Mesothelial cell of epicardium (in vitro differentiated cells): ENCODE data around the gene SLC25A19. TPM values are rescaled to one million over a fixed set of nuclear protein-coding genes. Genes with fewer than 3 reads are reported as not detected.

ENCODE experiments used
- DNase-seq, 2 experiments: peaks; one replicate each; pipeline ENCODE4 v3.0.0; 2021; ENCODE audit warnings: low spot score in 2 of 2; ENCODE audit not compliant: unreplicated experiment in 2 of 2
- H3K27ac Mint-ChIP-seq: 2 replicates; pipeline ENCODE4 v1.8.0; 2021; ENCODE audit warnings: mixed read lengths
- H3K27me3 Mint-ChIP-seq: 2 replicates; pipeline ENCODE4 v1.8.0; 2021; ENCODE audit warnings: low read depth, mixed read lengths
- H3K36me3 Mint-ChIP-seq: 2 replicates; pipeline ENCODE4 v1.8.0; 2021; ENCODE audit warnings: mixed read lengths
- H3K4me1 Mint-ChIP-seq: 2 replicates; pipeline ENCODE4 v1.8.0; 2021; ENCODE audit warnings: mixed read lengths
- H3K4me3 Mint-ChIP-seq: 2 replicates; pipeline ENCODE4 v1.8.0; 2021; ENCODE audit warnings: mild to moderate bottlenecking, moderate library complexity, mixed read lengths
- H3K9me3 Mint-ChIP-seq: 2 replicates; pipeline ENCODE4 v1.8.0; 2021; ENCODE audit warnings: mixed read lengths
- total RNA-seq: library from RNA; stranded (reverse); gene quantifications from 3 replicates; pipeline ENCODE4 v1.2.1, GENCODE V29; 2021
- TF ChIP-seq, protein P1 (sequence below): fragments of 200-600 bp; sonication (generic); IDR thresholded peaks from one replicate; pipeline ENCODE4 v1.5.0; 2021; ENCODE audit warnings: antibody characterized with exemption; ENCODE audit not compliant: unreplicated experiment

The SLC25A19 gene
- total RNA-seq, 1 donor from 2014 or later: 10.3 TPM

DNA sequence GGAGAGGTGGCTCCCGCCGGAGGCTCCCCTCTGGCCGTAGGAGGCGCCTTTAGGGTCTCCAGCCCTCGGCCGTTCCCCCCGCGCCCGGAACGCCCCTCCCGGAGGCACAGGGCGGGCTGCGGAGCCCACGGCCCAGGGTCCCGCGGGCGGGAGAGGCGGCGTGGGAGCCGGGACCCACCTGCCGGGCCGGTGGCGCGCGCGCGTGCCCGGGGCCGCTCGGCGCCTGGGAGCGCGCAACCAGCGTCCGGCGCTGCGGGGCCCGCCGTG lies 18.3 kb downstream of the SLC25A19 start, which contains the start of gene MIF4GD:
TSS of gene MIF4GD (minus strand) at position 266 of the 267 bp plus-strand sequence. CDS start 1,036 bp downstream, outside the sequence.
- H3K27ac Mint-ChIP-seq: peak within 1 kb of the TSS; percentile 96

DNA sequence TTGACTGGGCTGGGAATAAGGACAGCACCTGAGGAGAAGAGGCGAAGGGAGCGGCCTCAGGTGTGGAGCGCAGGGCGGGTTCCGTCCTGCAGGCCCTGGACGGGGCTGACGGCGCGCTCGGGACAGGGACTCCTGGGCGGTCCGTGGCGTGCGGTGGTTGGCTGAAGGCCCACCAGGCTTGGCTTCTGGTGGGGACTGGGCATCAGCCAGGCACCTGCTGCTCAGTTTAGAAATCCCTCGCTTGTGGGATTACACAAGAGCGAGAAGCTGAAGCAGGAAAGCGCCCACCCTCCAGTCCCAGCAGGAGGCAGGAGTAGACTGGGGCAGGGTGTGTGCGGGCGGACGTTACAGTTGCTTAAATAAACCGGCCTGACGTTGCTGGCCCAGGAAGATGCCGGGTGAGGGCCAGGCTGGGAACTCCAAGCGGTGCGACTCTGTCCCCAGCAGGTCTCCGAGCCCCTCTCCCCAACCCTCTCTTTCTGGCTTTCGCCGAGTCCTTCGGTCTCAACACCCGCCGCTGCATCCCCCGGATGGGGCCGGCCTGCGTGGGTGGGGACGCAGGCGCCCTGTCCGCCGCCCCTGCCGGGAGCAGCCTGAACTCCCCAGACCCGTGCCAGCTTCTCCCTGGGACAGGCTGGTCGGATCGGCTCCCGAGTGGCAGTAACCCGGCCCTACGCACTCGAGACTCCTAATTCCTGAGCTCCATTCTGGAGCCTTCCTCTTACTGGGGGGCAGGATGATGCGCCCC lies 18.8 kb downstream of the SLC25A19 start:
- Mint-ChIP-seq H3K27me3 (no peaks in the 10 kb centered on the region), H3K4me3 (peak overlapping the region; percentile 78), H3K4me1 (peaks cover 17% of the 10 kb centered on the region), H3K36me3 (peaks cover 3% of the 10 kb centered on the region), H3K27ac (peak overlapping the region; percentile 96), H3K9me3 (no peaks in the 10 kb centered on the region)
- TF ChIP-seq, protein P1, sequence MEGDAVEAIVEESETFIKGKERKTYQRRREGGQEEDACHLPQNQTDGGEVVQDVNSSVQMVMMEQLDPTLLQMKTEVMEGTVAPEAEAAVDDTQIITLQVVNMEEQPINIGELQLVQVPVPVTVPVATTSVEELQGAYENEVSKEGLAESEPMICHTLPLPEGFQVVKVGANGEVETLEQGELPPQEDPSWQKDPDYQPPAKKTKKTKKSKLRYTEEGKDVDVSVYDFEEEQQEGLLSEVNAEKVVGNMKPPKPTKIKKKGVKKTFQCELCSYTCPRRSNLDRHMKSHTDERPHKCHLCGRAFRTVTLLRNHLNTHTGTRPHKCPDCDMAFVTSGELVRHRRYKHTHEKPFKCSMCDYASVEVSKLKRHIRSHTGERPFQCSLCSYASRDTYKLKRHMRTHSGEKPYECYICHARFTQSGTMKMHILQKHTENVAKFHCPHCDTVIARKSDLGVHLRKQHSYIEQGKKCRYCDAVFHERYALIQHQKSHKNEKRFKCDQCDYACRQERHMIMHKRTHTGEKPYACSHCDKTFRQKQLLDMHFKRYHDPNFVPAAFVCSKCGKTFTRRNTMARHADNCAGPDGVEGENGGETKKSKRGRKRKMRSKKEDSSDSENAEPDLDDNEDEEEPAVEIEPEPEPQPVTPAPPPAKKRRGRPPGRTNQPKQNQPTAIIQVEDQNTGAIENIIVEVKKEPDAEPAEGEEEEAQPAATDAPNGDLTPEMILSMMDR: no peak
- peak in 1 of 2 experiments; percentile 68 for DNase-seq

More for the DNA sequence above, 18.3 kb downstream of the SLC25A19 start, which contains the start of gene MIF4GD:
- Mint-ChIP-seq H3K27me3 (no peaks in the 10 kb centered on the region), H3K4me3 (peak within 1 kb of the TSS; percentile 78), H3K4me1 (peaks cover 17% of the 10 kb centered on the region), H3K36me3 (peaks cover 3% of the 10 kb centered on the region), H3K9me3 (no peaks in the 10 kb centered on the region)
- TF ChIP-seq, protein P1: no peak
- no peak for DNase-seq

DNA sequence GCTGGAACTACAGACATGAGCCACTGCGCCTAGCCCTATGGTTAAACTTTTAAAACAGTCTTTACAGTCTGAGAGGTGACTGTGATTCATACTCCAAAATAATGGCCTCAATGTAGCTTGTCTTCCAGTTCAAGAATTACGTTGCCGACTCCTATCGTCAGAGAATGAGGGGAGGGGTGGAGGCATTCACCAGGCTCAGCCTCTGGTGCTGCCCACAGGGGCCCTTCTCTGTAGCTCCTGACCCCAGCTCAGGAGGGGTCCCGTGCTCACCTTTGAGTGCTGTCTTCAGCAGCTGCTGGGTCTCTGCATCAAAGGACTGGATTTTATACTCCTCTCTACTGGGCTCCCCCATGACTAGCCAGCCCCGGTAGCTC lies 19.4 kb downstream of the SLC25A19 start:
- no peak for DNase-seq
- TF ChIP-seq, protein P1: no peak
- H3K27ac Mint-ChIP-seq: peak overlapping the region; percentile 96
- H3K4me1 Mint-ChIP-seq: peaks cover 17% of the 10 kb centered on the region
- H3K36me3 Mint-ChIP-seq: peaks cover 3% of the 10 kb centered on the region
- H3K27me3 Mint-ChIP-seq: no peaks in the 10 kb centered on the region
- no peaks in the 10 kb centered on the region for H3K9me3 Mint-ChIP-seq
- H3K4me3 Mint-ChIP-seq: peak overlapping the region; percentile 78

DNA sequence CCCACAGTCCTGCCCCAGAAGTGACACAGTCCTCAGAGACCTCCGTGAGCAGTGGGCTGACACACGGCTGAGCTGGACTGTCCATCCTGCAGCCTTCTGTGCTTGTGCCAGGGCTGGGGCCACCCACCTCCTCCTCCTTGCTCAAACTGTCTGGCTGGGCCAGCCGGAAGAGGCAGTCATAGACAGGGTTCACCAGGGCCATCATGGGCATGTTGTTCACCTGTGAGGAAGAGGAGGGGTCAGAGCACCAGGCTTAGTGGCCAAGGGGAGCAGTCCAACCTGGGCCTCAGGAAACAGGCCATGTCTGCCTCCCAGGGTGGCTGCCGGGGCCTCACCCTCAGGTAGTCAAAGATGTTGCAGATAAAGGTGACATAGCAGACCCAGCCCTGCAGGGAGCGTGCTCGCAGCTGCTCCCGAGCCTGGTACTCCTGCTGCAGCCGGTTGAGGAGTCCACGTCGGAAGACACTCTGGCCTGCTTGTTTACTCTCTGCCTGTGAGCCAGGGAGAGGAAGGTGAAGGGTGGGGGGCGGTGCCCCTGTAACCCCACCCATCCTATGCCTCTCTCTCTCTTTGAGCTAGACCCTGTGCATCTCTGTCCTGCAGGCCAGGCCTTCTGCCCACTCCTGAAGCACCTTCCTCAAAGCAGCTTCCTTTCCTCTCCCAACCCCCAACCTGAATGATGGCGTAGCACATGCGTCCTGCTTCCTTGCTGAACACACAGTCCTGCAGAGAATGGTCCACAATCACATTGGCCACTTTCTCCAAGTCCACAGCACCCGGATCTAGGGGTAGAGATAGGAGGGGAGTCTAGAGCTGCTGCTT lies 21.6 kb downstream of the SLC25A19 start:
- H3K9me3 Mint-ChIP-seq: no peaks in the 10 kb centered on the region
- no peak overlapping the region for H3K27ac Mint-ChIP-seq
- TF ChIP-seq, protein P1: no peak
- H3K27me3 Mint-ChIP-seq: no peaks in the 10 kb centered on the region
- H3K4me3 Mint-ChIP-seq: no peak overlapping the region
- H3K36me3 Mint-ChIP-seq: peaks cover 6% of the 10 kb centered on the region
- H3K4me1 Mint-ChIP-seq: peaks cover 21% of the 10 kb centered on the region
- no peak for DNase-seq

DNA sequence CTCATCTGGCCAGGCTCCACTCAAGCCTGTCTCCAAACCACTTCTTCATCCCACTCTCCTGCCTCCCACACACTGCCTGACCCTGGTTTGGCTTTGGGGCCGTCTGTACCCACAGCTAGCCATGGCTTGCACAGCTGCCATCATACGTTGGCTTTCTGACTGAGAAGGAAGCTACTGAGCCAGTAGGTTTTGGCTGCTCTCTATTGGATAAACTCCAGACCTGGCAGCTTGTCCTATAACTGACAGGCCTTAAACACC lies 22.2 kb downstream of the SLC25A19 start:
- TF ChIP-seq, protein P1: no peak
- H3K36me3 Mint-ChIP-seq: peaks cover 6% of the 10 kb centered on the region
- H3K9me3 Mint-ChIP-seq: no peaks in the 10 kb centered on the region
- H3K27me3 Mint-ChIP-seq: no peaks in the 10 kb centered on the region
- H3K4me3 Mint-ChIP-seq: no peak overlapping the region
- H3K27ac Mint-ChIP-seq: no peak overlapping the region
- H3K4me1 Mint-ChIP-seq: peaks cover 27% of the 10 kb centered on the region
- no peak for DNase-seq
